HG03439 (cell line): ENCODE measurements around the gene KCNRG.
"Not testable (repeated sequence)": the region's sequence is repeated elsewhere in the genome, so short reads cannot be mapped to it uniquely, and the experiment has no call there.

ENCODE experiments used
- ATAC-seq: cut with Tn5 transposase; IDR thresholded peaks from one replicate; pipeline ENCODE4 v1.9.1; 2021; ENCODE audit warnings: mild to moderate bottlenecking, moderate library complexity; ENCODE audit not compliant: unreplicated experiment

KCNRG gene

DNA sequence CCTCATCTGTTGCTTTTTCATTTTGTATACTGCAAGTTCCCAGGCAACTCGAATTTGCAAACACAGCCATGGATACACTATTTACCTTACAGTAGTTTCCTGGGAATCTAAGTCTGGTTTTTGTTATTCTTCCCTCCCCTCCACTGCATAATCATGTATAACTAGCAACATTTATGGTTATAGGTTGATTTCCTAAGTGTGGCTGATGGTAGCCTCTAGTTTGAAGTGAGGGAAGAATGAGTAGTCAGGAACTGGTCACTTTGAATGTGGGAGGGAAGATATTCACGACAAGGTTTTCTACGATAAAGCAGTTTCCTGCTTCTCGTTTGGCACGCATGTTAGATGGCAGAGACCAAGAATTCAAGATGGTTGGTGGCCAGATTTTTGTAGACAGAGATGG, at the start of gene KCNRG:
TSS of gene KCNRG (plus strand) at position 187 of the 400 bp plus-strand sequence. CDS start at position 237, 50 bp downstream.
- no peak for ATAC-seq

- no peak for ATAC-seq
Observed at GRCh38 chr13:49967456-49967855, 47.8 kb upstream of the KCNRG start.

GRCh38 chr13:49972709-49973108, 42.5 kb upstream of the KCNRG start:
- no peak for ATAC-seq

- ATAC-seq: no peak
Observed at GRCh38 chr13:49975826-49976225, 39.4 kb upstream of the KCNRG start.

- no peak for ATAC-seq
Observed at GRCh38 chr13:49976314-49977258, 38.7 kb upstream of the KCNRG start.

DNA sequence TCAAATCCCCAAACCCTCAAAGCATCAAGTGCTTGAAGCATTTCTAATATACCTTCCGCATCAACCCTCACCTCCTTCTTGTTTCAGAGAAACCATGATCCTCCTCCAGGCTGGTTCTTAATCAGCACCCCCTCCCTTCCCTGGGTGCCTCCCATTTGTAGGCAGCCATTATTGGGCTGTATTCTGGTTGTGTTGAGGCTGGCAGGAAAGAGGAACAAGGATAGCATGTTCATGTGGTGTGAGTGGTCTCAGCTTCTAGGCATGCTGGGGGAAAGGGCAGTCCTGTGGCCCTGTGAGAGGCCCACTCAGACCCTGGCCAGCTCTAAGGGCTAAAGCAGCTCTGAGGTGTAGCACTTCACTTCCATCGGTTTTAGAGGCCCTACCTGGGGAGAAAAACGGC, 37.3 kb upstream of the KCNRG start:
- no peak for ATAC-seq

- ATAC-seq: no peak
Observed at GRCh38 chr13:49980266-49980665, 35.0 kb upstream of the KCNRG start.

GRCh38 chr13:49985129-49985528, 30.1 kb upstream of the KCNRG start:
- no peak for ATAC-seq

DNA sequence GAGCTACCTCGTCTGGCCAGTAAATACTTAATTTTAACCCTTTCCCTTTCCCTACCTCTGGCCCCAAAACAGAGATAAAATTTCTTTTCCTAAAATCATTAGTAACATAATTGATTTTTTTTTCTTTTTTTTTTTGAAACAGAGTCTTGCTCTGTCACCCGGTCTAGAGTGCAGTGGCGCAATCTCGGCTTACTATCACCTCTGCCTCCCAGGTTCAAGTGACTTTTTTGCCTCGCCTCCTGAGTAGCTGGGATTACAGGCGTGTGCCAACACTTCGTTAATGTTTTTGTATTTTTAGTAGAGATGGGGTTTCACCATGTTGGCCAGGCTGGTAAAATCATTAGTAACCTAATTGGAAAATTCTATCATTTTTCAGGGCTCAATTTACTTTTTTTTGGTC, 28.8 kb upstream of the KCNRG start:
- ATAC-seq: no peak

GRCh38 chr13:49990612-49991011, 24.6 kb upstream of the KCNRG start:
- not testable (repeated sequence) for ATAC-seq

DNA sequence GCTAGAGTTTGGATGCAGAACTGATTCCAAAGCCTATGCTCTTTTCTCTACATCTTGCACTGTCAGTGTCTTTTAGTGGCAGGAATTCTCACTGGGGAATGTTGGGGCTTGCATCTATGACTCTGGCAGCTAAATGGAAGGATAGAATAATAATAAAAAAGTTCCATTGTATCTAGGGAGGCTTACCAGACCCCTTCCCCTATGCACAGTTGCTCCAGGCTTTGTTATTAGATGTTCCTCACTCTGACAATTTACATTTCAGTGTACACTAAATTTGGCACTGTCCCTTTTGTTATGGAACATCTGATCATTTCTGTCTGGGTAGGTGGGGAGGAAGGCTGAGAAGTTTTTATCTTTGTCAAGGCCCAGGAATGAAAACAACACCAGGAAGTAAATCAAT, 22.1 kb upstream of the KCNRG start:
- no peak for ATAC-seq

DNA sequence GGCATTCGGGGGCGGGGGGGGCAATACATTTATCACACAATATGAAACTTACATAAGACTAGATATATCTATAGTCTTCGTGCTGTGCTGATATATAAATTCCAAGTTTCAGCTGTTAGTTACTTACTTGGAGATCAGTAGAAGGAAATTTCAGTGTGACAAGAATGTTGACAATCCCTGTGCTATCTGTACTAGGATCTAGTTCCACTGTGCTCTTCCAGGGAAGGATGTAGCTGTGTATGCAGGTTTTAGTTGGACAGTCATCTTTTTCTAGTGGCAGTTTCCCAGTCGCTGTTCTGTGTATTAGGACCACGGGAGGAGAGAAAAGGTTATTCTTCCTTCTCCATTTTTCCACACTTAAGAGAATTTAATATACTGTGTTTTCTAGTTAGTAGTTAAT, 21.6 kb upstream of the KCNRG start:
- ATAC-seq: no peak

DNA sequence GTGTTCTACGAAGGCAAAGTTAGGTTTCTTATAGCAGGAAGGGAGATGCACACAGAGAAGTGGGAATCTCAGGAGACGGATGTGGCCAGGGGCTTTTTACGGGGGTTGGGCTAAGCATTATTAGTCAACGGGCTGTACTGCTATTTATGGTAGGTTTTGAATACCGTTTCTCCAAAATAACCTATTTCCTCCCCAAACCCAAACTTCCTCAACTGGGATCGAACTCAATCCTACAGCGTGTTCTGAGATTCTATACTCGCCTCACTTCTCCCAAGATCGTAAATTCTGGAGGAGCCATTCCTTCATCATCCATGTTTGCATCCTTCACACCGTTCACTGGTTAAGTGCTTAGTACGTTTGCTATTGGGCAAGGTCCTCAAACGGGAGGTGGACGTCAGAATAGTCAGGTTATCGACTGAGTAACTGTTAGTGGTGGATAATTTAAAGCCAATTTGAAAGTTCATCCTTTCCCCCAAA, 19.6 kb upstream of the KCNRG start:
- ATAC-seq: no peak

GRCh38 chr13:49996161-49996915, 18.9 kb upstream of the KCNRG start:
- ATAC-seq: peak; percentile 63

DNA sequence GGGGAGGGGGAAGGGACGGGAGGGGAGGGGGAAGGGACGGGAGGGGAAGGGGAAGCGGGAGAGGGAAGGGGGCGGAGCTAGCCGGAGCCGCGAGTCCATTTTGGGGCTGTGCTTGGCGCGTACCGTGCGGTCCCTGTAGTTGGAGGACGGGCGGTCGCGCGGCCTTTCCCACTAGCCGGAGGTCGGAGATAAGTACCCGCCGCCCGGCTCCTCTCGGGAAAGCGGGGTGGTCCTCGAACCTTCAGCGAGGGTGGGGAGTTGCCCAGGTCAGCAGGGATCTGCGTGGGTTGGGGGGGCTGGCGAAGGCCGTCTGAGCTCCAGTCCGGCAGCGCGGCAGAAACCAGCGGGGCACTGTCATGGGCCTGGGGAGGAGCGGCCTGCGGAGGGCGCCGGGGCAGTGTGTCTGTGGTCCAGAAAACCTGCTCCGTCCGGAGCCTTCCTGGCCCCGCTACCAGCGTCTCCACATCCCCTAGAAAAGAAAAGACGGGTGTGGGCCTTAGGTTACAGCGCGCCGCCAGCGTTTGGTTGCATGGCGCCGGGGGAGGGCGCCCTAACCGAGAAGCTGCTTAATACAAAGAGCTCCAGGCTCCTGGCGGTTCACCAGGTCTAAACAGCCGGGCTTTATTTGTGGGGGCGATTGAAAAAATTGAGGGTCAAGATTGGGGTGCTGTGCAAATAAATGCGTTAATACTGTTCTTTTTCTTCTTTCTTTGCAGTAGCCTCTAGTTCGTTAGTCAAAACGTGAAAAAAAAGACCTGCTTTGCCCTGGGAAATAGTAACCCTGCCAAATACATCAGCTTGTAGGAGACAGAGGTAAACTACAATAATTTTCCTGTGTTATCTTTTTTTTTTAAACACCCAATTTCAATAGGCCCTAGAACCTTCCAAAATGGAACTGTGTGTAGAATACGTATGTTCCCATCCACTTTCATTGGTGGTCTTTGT, 18.0 kb upstream of the KCNRG start, which contains the start of gene TRIM13:
TSS of gene TRIM13 (plus strand) at position 92 of the 945 bp plus-strand sequence. CDS start 14,899 bp downstream, outside the sequence.
- peak; percentile 70 for ATAC-seq

DNA sequence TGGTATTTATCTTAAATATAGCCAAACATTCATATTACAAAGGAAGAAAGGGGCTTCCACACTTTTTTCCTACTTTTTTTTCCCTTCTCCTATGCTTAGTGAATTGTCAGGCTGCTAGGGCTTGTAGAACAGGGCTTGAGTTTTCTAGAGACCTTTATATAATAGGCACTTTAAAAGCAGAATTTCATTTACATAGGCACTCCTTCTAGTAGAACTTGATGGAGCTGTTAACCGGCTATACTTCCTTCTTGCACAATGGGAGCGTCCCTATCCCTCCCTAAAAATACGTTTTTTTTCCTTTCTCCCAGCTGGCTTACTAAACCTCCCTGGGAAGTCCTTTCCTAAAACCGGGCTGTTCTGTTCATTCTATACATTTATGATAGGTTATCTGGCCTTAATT, 17.3 kb upstream of the KCNRG start:
- ATAC-seq: no peak

DNA sequence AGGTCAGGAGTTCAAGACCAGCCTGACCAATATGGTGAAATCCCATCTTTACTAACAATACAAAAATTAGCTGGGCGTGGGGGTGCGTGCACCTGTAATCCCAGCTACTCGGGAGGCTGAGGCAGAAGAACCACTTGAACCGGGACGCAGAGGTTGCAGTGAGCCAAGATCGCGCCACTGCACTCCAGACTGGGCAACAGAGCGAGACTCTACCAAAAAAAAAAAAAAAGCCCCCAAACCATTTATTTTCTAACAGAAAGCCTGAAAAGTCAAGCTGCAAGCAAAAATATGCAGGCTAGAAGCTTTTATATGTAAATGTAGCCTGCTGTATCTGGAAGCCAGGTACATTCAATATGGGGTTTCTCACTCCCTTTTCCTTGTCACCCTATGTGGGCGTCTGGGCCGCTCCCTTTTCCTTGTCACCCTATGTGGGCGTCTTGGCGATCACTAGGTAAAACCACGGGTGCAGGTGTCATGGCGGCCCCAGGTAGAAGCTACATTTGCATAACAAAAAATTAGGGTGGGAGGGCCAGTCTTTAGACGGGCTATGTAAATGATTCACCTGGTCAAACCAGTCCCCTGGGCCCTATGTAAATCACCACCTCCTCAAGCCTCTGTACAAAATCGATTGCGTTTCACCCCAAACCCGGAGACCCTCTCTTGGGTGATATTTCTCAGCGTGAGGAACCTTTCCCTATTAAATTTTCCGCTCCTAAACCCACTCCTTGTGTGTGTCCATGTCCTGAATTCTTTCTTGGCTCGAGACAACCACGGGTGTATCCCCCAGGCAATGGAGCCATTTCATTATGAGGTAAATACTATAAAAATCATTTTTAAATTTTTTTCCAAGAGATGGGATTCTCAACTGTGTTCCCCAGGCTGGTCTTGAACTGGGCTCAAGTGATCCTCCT, 16.3 kb upstream of the KCNRG start:
- no peak for ATAC-seq

DNA sequence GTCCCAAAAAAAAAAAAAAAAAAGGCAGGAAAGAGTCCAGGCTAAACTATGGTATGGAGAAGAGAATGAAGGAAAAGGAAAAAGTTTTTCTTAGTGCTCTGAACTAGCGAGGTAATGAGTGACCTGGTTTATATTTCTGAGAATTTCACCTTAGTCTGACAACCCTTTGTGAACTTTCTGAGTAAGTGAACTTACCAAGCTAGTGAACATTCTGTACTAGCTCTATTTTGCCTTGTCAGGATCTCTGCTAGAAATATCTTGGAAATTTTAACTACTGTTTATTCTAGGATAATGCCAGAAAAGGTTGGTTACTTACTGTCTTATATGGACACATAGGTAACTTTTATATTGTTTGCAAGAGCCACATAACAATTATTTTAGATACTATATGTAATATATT, 14.0 kb upstream of the KCNRG start:
- ATAC-seq: no peak

GRCh38 chr13:50006426-50007135, 8.7 kb upstream of the KCNRG start:
- no peak for ATAC-seq
